Mesenchymal stem cell (in vitro differentiated cells and primary cell): ENCODE measurements around the gene LRRC8B.

Source experiments
- DNase-seq: peaks from one replicate; pipeline ENCODE4 v3.0.0-alpha.2; 2013
- H2AFZ ChIP-seq: one replicate; pipeline ENCODE4 v1.6.1; 2013; ENCODE audit warnings: low read depth, mild to moderate bottlenecking, control low read depth, inconsistent platforms, low read length, moderate library complexity
- H2AK5ac ChIP-seq: 2 replicates; pipeline ENCODE4 v1.6.1; 2013; ENCODE audit warnings: low read length, moderate library complexity, mild to moderate bottlenecking, inconsistent platforms; ENCODE audit not compliant: severe bottlenecking
- H2BK120ac ChIP-seq: one replicate; pipeline ENCODE4 v1.6.1; 2013; ENCODE audit warnings: low read depth, mild to moderate bottlenecking, inconsistent platforms, low read length, moderate library complexity
- H2BK12ac ChIP-seq, 2 experiments: one replicate each; pipeline ENCODE4 v1.6.1; 2013; ENCODE audit warnings: inconsistent platforms in 2 of 2, low read length in 2 of 2, mild to moderate bottlenecking in 2 of 2, moderate library complexity in 2 of 2, control low read depth in 1 of 2
- H2BK15ac ChIP-seq: one replicate; pipeline ENCODE4 v1.6.1; 2013; ENCODE audit warnings: mild to moderate bottlenecking, low read depth, inconsistent platforms; ENCODE audit not compliant: poor library complexity, severe bottlenecking
- H2BK5ac ChIP-seq: 2 replicates; pipeline ENCODE4 v1.6.1; 2013; ENCODE audit warnings: low read depth, mild to moderate bottlenecking, low read length, control low read depth, inconsistent platforms; ENCODE audit not compliant: poor library complexity, severe bottlenecking
- H3K14ac ChIP-seq, 2 experiments: one replicate each; pipeline ENCODE4 v1.6.1; 2013; ENCODE audit warnings: inconsistent platforms in 2 of 2, low read length in 2 of 2, control low read depth in 1 of 2, mild to moderate bottlenecking in 1 of 2, moderate library complexity in 1 of 2
- H3K18ac ChIP-seq, 2 experiments: one replicate each; pipeline ENCODE4 v1.6.1; 2013; ENCODE audit warnings: inconsistent platforms in 2 of 2, low read length in 2 of 2, control low read depth in 1 of 2, low read depth in 1 of 2, mild to moderate bottlenecking in 1 of 2
- H3K23ac ChIP-seq, 2 experiments: one replicate each; pipeline ENCODE4 v1.6.1; 2013; ENCODE audit warnings: inconsistent platforms in 2 of 2, low read length in 2 of 2, mild to moderate bottlenecking in 2 of 2, moderate library complexity in 2 of 2, control low read depth in 1 of 2
- H3K27ac ChIP-seq: 2 replicates; pipeline ENCODE4 v1.5.1; 2013; ENCODE audit warnings: mild to moderate bottlenecking, moderate library complexity, low read length, control low read depth, inconsistent platforms; ENCODE audit not compliant: poor library complexity, severe bottlenecking
- H3K27me3 ChIP-seq, 2 experiments: 2 replicates each; pipeline versions ENCODE4 v1.6.1 to v1.7.0; 2013; ENCODE audit warnings: low read length in 2 of 2, mild to moderate bottlenecking in 2 of 2, moderate library complexity in 2 of 2, control low read depth in 1 of 2, inconsistent platforms in 1 of 2; ENCODE audit not compliant: control insufficient read depth in 1 of 2, insufficient read depth in 1 of 2
- H3K36me3 ChIP-seq, 2 experiments: 2 replicates each; pipeline versions ENCODE4 v1.6.1 to v1.7.0; 2013; ENCODE audit warnings: low read length in 2 of 2, control low read depth in 1 of 2, inconsistent platforms in 1 of 2, low read depth in 1 of 2, mild to moderate bottlenecking in 1 of 2; ENCODE audit not compliant: insufficient read depth in 2 of 2, control insufficient read depth in 1 of 2
- H3K4ac ChIP-seq, 2 experiments: one replicate each; pipeline ENCODE4 v1.6.1; 2013; ENCODE audit warnings: inconsistent platforms in 2 of 2, low read length in 2 of 2, mild to moderate bottlenecking in 2 of 2, moderate library complexity in 2 of 2, control low read depth in 1 of 2, low read depth in 1 of 2
- H3K4me1 ChIP-seq: 2 replicates; pipeline ENCODE4 v1.6.1; 2013; ENCODE audit warnings: low read depth, low read length, control low read depth; ENCODE audit not compliant: control insufficient read depth, insufficient read depth
- H3K4me2 ChIP-seq: 2 replicates; pipeline ENCODE4 v1.6.1; 2013; ENCODE audit warnings: low read length, mild to moderate bottlenecking, inconsistent platforms; ENCODE audit not compliant: poor library complexity, severe bottlenecking
- H3K4me3 ChIP-seq, 2 experiments: 2 replicates each; pipeline versions ENCODE4 v1.5.1 to v1.7.0; 2013; ENCODE audit warnings: low read length in 2 of 2, mild to moderate bottlenecking in 2 of 2, control low read depth in 1 of 2, low read depth in 1 of 2; ENCODE audit not compliant: insufficient read depth in 1 of 2
- H3K79me1 ChIP-seq: replicated peaks from 2 replicates; pipeline ENCODE4 v1.6.1; 2013; ENCODE audit warnings: mild to moderate bottlenecking, control low read depth, low read length, inconsistent platforms; ENCODE audit not compliant: poor library complexity, severe bottlenecking
- H3K9ac ChIP-seq: 2 replicates; pipeline ENCODE4 v1.7.0; 2013; ENCODE audit warnings: mild to moderate bottlenecking, low read length, moderate library complexity
- H3K9me3 ChIP-seq: 2 replicates; pipeline ENCODE4 v1.7.0; 2013; ENCODE audit warnings: mild to moderate bottlenecking, low read length; ENCODE audit not compliant: control insufficient read depth
- H4K8ac ChIP-seq: one replicate; pipeline ENCODE4 v1.6.1; 2013; ENCODE audit warnings: inconsistent platforms, mild to moderate bottlenecking, low read length, moderate library complexity
- H4K91ac ChIP-seq: one replicate; pipeline ENCODE4 v1.6.1; 2013; ENCODE audit warnings: mild to moderate bottlenecking, low read length, inconsistent platforms
- WGBS: methylation state at CpG from one replicate; pipeline ENCODE4 v1.1.7; 2013; ENCODE audit warnings: mixed read lengths; 5-methylcytosine and 5-hydroxymethylcytosine counted together

LRRC8B gene

DNA sequence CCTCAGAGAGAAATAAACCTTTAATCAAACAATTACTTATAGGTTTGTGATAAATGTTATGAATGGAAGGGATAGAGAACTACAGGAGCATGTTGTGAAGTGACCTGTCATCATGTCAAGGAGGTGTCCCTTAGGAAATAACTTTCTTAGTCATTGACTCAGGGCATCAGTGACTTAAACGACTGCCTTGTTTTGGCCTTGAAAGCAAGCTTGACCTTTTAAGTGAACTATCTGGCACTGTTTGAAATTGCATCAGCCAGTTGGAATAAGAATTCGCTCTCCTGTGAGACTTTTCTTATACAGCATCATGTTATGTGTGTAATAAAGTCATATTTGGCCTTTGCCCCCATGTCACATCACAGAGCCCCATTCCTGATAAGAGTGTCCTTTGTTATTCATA lies 30.9 kb downstream of the LRRC8B start:
- Histone ChIP-seq H2AFZ (no peak overlapping the region), H3K27ac (no peak overlapping the region), H3K9me3 (no peaks in the 10 kb centered on the region), H2AK5ac (no peak overlapping the region), H4K91ac (no peak overlapping the region), H3K4me2 (no peak overlapping the region), H3K4ac (no peak overlapping the region), H3K36me3 (no peaks in the 10 kb centered on the region), H3K23ac (no peak overlapping the region), H2BK15ac (no peak overlapping the region), H3K79me1 (no peaks in the 10 kb centered on the region), H2BK5ac (no peak overlapping the region), H3K4me1 (no peaks in the 10 kb centered on the region), H3K14ac (no peak overlapping the region), H3K9ac (no peak overlapping the region), H2BK12ac (no peak overlapping the region), H4K8ac (no peak overlapping the region), H3K4me3 (no peak overlapping the region), H3K18ac (no peak overlapping the region), H3K27me3 (no peaks in the 10 kb centered on the region), H2BK120ac (no peak overlapping the region)
- no peak for DNase-seq
- 45% methylated on average over 1 of the region's 2 CpGs for WGBS

DNA sequence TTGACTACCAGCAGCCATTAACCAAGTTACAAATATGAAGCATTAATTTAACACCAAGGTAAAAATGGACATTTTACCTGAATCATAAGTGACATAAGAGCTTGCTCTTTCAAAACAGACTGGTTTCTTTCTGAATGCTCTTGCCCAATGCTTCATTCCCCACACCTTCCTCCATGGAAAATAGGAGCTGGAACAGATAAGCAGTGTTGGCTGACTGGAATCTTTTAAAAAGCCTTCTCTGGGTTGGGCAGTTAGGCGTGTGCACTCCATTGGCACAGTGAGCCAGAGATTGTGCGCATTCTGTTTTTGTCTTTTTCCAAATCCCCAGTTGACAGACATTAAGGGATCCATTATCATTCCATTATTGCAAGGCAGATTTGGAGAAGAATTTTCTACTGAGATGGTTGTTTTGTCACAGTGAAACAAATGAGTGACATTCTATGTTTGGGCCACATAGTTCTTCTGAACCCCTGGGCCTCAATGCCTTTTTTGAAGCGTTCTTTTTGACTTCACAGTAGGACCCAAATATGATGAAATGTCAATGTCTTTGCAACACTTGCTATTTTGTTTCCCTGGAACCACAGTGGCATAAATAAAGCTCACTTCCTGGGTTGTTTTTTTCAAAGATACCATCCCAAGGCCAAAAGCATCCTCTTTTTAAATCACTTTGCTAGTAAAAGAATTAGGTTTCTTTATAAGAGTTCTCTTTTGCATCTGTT lies 32.3 kb downstream of the LRRC8B start:
- peak; percentile 28 for DNase-seq
- 92% methylated on average over 2 of the region's 3 CpGs for WGBS
- Histone ChIP-seq H3K27me3 (no peaks in the 10 kb centered on the region), H2BK12ac (no peak overlapping the region), H3K4me1 (no peaks in the 10 kb centered on the region), H3K9ac (no peak overlapping the region), H3K4me2 (no peak overlapping the region), H3K36me3 (no peaks in the 10 kb centered on the region), H2BK120ac (no peak overlapping the region), H3K23ac (no peak overlapping the region), H3K79me1 (no peaks in the 10 kb centered on the region), H3K14ac (no peak overlapping the region), H3K18ac (no peak overlapping the region), H4K8ac (no peak overlapping the region), H3K4me3 (no peak overlapping the region), H2BK5ac (no peak overlapping the region), H2BK15ac (no peak overlapping the region), H3K27ac (no peak overlapping the region), H2AFZ (no peak overlapping the region), H3K9me3 (no peaks in the 10 kb centered on the region), H3K4ac (no peak overlapping the region), H2AK5ac (no peak overlapping the region), H4K91ac (no peak overlapping the region)

DNA sequence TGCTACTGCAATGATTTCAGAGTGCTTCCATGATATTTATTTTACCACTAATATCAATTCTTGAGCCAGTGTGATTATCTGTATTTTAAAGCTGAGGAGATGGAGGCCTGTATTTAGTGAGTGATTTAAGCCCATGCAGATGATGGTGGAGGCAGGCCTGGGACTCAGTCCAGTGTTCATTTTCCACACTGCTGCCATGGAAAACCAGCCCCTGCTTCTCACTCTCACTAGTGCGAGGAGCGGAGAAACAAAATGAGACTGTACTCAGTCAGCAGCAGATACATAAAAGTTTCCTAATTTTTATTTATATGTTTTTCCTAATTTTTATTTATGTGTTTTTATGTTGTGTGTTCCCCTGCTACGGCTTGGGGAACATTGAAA lies 32.8 kb downstream of the LRRC8B start:
- H3K4me3 ChIP-seq: no peak overlapping the region
- no peak overlapping the region for H3K9ac ChIP-seq
- no peak overlapping the region for H2BK120ac ChIP-seq
- WGBS: no CpG with 5 or more reads among the region's 3 CpGs
- H3K18ac ChIP-seq: no peak overlapping the region
- no peak overlapping the region for H2BK5ac ChIP-seq
- H3K4me1 ChIP-seq: no peaks in the 10 kb centered on the region
- no peaks in the 10 kb centered on the region for H3K9me3 ChIP-seq
- H2AFZ ChIP-seq: no peak overlapping the region
- no peak overlapping the region for H3K27ac ChIP-seq
- no peak overlapping the region for H4K91ac ChIP-seq
- no peak overlapping the region for H2AK5ac ChIP-seq
- no peaks in the 10 kb centered on the region for H3K79me1 ChIP-seq
- no peak overlapping the region for H3K23ac ChIP-seq
- no peak overlapping the region for H3K4ac ChIP-seq
- H3K27me3 ChIP-seq: no peaks in the 10 kb centered on the region
- H4K8ac ChIP-seq: no peak overlapping the region
- no peak for DNase-seq
- H3K4me2 ChIP-seq: no peak overlapping the region
- H2BK12ac ChIP-seq: no peak overlapping the region
- H2BK15ac ChIP-seq: no peak overlapping the region
- no peaks in the 10 kb centered on the region for H3K36me3 ChIP-seq
- H3K14ac ChIP-seq: no peak overlapping the region

GRCh38 chr1:89557956-89558355 lies 33.3 kb downstream of the LRRC8B start:
- no peak overlapping the region for H2BK5ac ChIP-seq
- WGBS: 96% methylated on average over 1 of the region's 1 CpG
- H2BK120ac ChIP-seq: no peak overlapping the region
- H3K14ac ChIP-seq: no peak overlapping the region
- H3K4me3 ChIP-seq: no peak overlapping the region
- no peak overlapping the region for H2AFZ ChIP-seq
- H3K4ac ChIP-seq: no peak overlapping the region
- H3K4me2 ChIP-seq: no peak overlapping the region
- H3K79me1 ChIP-seq: no peaks in the 10 kb centered on the region
- no peak overlapping the region for H2BK12ac ChIP-seq
- no peaks in the 10 kb centered on the region for H3K9me3 ChIP-seq
- no peak overlapping the region for H3K18ac ChIP-seq
- no peak overlapping the region for H4K8ac ChIP-seq
- H3K9ac ChIP-seq: no peak overlapping the region
- H3K36me3 ChIP-seq: no peaks in the 10 kb centered on the region
- H3K27me3 ChIP-seq: no peaks in the 10 kb centered on the region
- no peak overlapping the region for H4K91ac ChIP-seq
- no peak for DNase-seq
- no peak overlapping the region for H2BK15ac ChIP-seq
- no peak overlapping the region for H3K23ac ChIP-seq
- H3K4me1 ChIP-seq: no peaks in the 10 kb centered on the region
- H3K27ac ChIP-seq: no peak overlapping the region
- H2AK5ac ChIP-seq: no peak overlapping the region
